ENCODE data around the gene SYT1. TPM values are rescaled to one million over a fixed set of nuclear protein-coding genes. Genes with fewer than 3 reads are reported as not detected.

Gene SYT1
- total and polyA plus RNA-seq, 9 donors, result 0.45 to 18.3 (median 9.7) TPM

GRCh38 chr12:79406993-79407392, 542.4 kb downstream of the SYT1 start:
- intact Hi-C loops (cut with DNase I), result loop anchor here in 3 of 4 donors (10.0 kb wide), 2 partner anchors 858 to 868 kb away; no protein-coding TSS in a partner anchor
- TF ChIP-seq POLR2A (IDR thresholded peaks at IDR 0.05), result no peak
- TF ChIP-seq EP300 (IDR thresholded peaks at IDR 0.05), result no peak
- no peak for TF ChIP-seq CTCF (IDR thresholded peaks at IDR 0.05)
- Histone ChIP-seq H3K27me3 (no peaks in the 10 kb centered on the region), H3K4me3 (no peak overlapping the region), H3K4me1 (ENCODE audit: insufficient read depth) (no peaks in the 10 kb centered on the region), H3K36me3 (no peaks in the 10 kb centered on the region), H3K9me3 (no peaks in the 10 kb centered on the region), H3K27ac (no peak overlapping the region)
- 70 to 77% (median 74%) methylated on average over 1 of the region's 1 CpG for WGBS, 3 donors
- no peak for DNase-seq

GRCh38 chr12:79407671-79408622, 543.4 kb downstream of the SYT1 start:
- Histone ChIP-seq H3K27ac (no peak overlapping the region), H3K4me1 (ENCODE audit: insufficient read depth) (no peaks in the 10 kb centered on the region), H3K4me3 (no peak overlapping the region), H3K27me3 (no peaks in the 10 kb centered on the region), H3K9me3 (no peaks in the 10 kb centered on the region), H3K36me3 (no peaks in the 10 kb centered on the region)
- TF ChIP-seq EP300 (IDR thresholded peaks at IDR 0.05) (no peak), CTCF (IDR thresholded peaks at IDR 0.05) (peak; percentile 22 to 61 (median 56))
- peak; percentile 51 to 65 (median 56) for DNase-seq
- intact Hi-C loops (cut with DNase I), result loop anchor here in 3 of 4 donors (10.0 kb wide), 2 partner anchors 857 to 867 kb away; no protein-coding TSS in a partner anchor
- 58 to 68% (median 67%) methylated on average over 6 of the region's 6 CpGs for WGBS, 3 donors

- Histone ChIP-seq H3K36me3 (no peaks in the 10 kb centered on the region), H3K9me3 (no peaks in the 10 kb centered on the region), H3K4me1 (ENCODE audit: insufficient read depth) (no peaks in the 10 kb centered on the region), H3K4me3 (no peak overlapping the region), H3K27me3 (no peaks in the 10 kb centered on the region), H3K27ac (no peak overlapping the region)
- no peak for DNase-seq
- 19 to 27% (median 25%) methylated on average over 3 of the region's 3 CpGs for WGBS, 3 donors
- TF ChIP-seq POLR2A (IDR thresholded peaks at IDR 0.05) (no peak), EP300 (IDR thresholded peaks at IDR 0.05) (no peak)
- intact Hi-C loops (cut with DNase I), result loop anchor here in 3 of 4 donors (10.0 kb wide), 2 partner anchors 856 to 866 kb away; no protein-coding TSS in a partner anchor
These were observed 544.1 kb downstream of the SYT1 start for GRCh38 chr12:79408689-79409088.

GRCh38 chr12:79409562-79409961, 545.0 kb downstream of the SYT1 start:
- WGBS, 3 donors, result 4 to 6% (median 4%) methylated on average over 2 of the region's 2 CpGs
- DNase-seq, result no peak

More at GRCh38 chr12:79409562-79409961, 545.0 kb downstream of the SYT1 start:
- intact Hi-C loops (cut with DNase I), result loop anchor here in 3 of 4 donors (10.0 kb wide), 2 partner anchors 855 to 865 kb away; no protein-coding TSS in a partner anchor
- no peaks in the 10 kb centered on the region for H3K27me3 ChIP-seq
- no peaks in the 10 kb centered on the region for H3K4me1 ChIP-seq (ENCODE audit: insufficient read depth)
- H3K27ac ChIP-seq, result peak overlapping the region in 1 of 2 donors; percentile 19
- no peaks in the 10 kb centered on the region for H3K9me3 ChIP-seq
- TF ChIP-seq CTCF (IDR thresholded peaks at IDR 0.05) (no peak), EP300 (IDR thresholded peaks at IDR 0.05) (no peak), POLR2A (IDR thresholded peaks at IDR 0.05) (no peak)
- H3K36me3 ChIP-seq, result no peaks in the 10 kb centered on the region
- H3K4me3 ChIP-seq, result no peak overlapping the region
